ENCODE data around the gene VIPAS39.

The VIPAS39 gene

GRCh38 chr14:77485901-77486678, 28.7 kb upstream of the VIPAS39 start:
- Histone ChIP-seq H3K4me1 (ENCODE audit: control insufficient read depth, insufficient read depth, low read length) (no peaks in the 10 kb centered on the region), H3K27me3 (ENCODE audit: control insufficient read depth, insufficient read depth, low read length) (no peaks in the 10 kb centered on the region), H3K36me3 (ENCODE audit: control insufficient read depth, insufficient read depth, low read length) (no peaks in the 10 kb centered on the region), H3K4me3 (ENCODE audit: low read length) (no peak overlapping the region), H3K9ac (ENCODE audit: low read length) (no peak overlapping the region), H3K27ac (ENCODE audit: low read depth, low read length) (no peak overlapping the region)

GRCh38 chr14:77485256-77485655, 27.9 kb upstream of the VIPAS39 start:
- Histone ChIP-seq H3K27me3 (ENCODE audit: control insufficient read depth, insufficient read depth, low read length) (no peaks in the 10 kb centered on the region), H3K36me3 (ENCODE audit: control insufficient read depth, insufficient read depth, low read length) (no peaks in the 10 kb centered on the region), H3K27ac (ENCODE audit: low read depth, low read length) (no peak overlapping the region), H3K9ac (ENCODE audit: low read length) (no peak overlapping the region), H3K4me3 (ENCODE audit: low read length) (no peak overlapping the region), H3K4me1 (ENCODE audit: control insufficient read depth, insufficient read depth, low read length) (no peaks in the 10 kb centered on the region)

- H3K4me3 ChIP-seq (ENCODE audit: low read length), result no peak overlapping the region
- no peak overlapping the region for H3K9ac ChIP-seq (ENCODE audit: low read length)
- no peaks in the 10 kb centered on the region for H3K27me3 ChIP-seq (ENCODE audit: control insufficient read depth, insufficient read depth, low read length)
- no peak overlapping the region for H3K27ac ChIP-seq (ENCODE audit: low read depth, low read length)
- no peaks in the 10 kb centered on the region for H3K36me3 ChIP-seq (ENCODE audit: control insufficient read depth, insufficient read depth, low read length)
- H3K4me1 ChIP-seq (ENCODE audit: control insufficient read depth, insufficient read depth, low read length), result no peaks in the 10 kb centered on the region
These were observed 25.0 kb upstream of the VIPAS39 start for GRCh38 chr14:77482422-77482821.

- H3K4me1 ChIP-seq (ENCODE audit: control insufficient read depth, insufficient read depth, low read length), result no peaks in the 10 kb centered on the region
- no peaks in the 10 kb centered on the region for H3K27me3 ChIP-seq (ENCODE audit: control insufficient read depth, insufficient read depth, low read length)
- no peak overlapping the region for H3K9ac ChIP-seq (ENCODE audit: low read length)
- H3K36me3 ChIP-seq (ENCODE audit: control insufficient read depth, insufficient read depth, low read length), result no peaks in the 10 kb centered on the region
- H3K27ac ChIP-seq (ENCODE audit: low read depth, low read length), result no peak overlapping the region
- H3K4me3 ChIP-seq (ENCODE audit: low read length), result no peak overlapping the region
These were observed 21.4 kb upstream of the VIPAS39 start for GRCh38 chr14:77478796-77479195.

GRCh38 chr14:77478029-77478428, 20.6 kb upstream of the VIPAS39 start:
- no peaks in the 10 kb centered on the region for H3K36me3 ChIP-seq (ENCODE audit: control insufficient read depth, insufficient read depth, low read length)
- H3K27ac ChIP-seq (ENCODE audit: low read depth, low read length), result no peak overlapping the region
- H3K4me3 ChIP-seq (ENCODE audit: low read length), result no peak overlapping the region
- no peaks in the 10 kb centered on the region for H3K4me1 ChIP-seq (ENCODE audit: control insufficient read depth, insufficient read depth, low read length)
- H3K27me3 ChIP-seq (ENCODE audit: control insufficient read depth, insufficient read depth, low read length), result no peaks in the 10 kb centered on the region
- H3K9ac ChIP-seq (ENCODE audit: low read length), result no peak overlapping the region

GRCh38 chr14:77475432-77476115, 18.2 kb upstream of the VIPAS39 start:
- Histone ChIP-seq H3K27ac (ENCODE audit: low read depth, low read length) (no peak overlapping the region), H3K4me1 (ENCODE audit: control insufficient read depth, insufficient read depth, low read length) (no peaks in the 10 kb centered on the region), H3K9ac (ENCODE audit: low read length) (no peak overlapping the region), H3K36me3 (ENCODE audit: control insufficient read depth, insufficient read depth, low read length) (no peaks in the 10 kb centered on the region), H3K4me3 (ENCODE audit: low read length) (no peak overlapping the region), H3K27me3 (ENCODE audit: control insufficient read depth, insufficient read depth, low read length) (no peaks in the 10 kb centered on the region)

- H3K27me3 ChIP-seq (ENCODE audit: control insufficient read depth, insufficient read depth, low read length), result no peaks in the 10 kb centered on the region
- H3K27ac ChIP-seq (ENCODE audit: low read depth, low read length), result no peak overlapping the region
- H3K9ac ChIP-seq (ENCODE audit: low read length), result no peak overlapping the region
- peaks cover under 1% of the 10 kb centered on the region for H3K36me3 ChIP-seq (ENCODE audit: control insufficient read depth, insufficient read depth, low read length)
- no peak overlapping the region for H3K4me3 ChIP-seq (ENCODE audit: low read length)
- H3K4me1 ChIP-seq (ENCODE audit: control insufficient read depth, insufficient read depth, low read length), result no peaks in the 10 kb centered on the region
These were observed 17.2 kb upstream of the VIPAS39 start for GRCh38 chr14:77474479-77475177.

- Histone ChIP-seq H3K27me3 (ENCODE audit: control insufficient read depth, insufficient read depth, low read length) (no peaks in the 10 kb centered on the region), H3K4me3 (ENCODE audit: low read length) (no peak overlapping the region), H3K4me1 (ENCODE audit: control insufficient read depth, insufficient read depth, low read length) (no peaks in the 10 kb centered on the region), H3K27ac (ENCODE audit: low read depth, low read length) (no peak overlapping the region), H3K36me3 (ENCODE audit: control insufficient read depth, insufficient read depth, low read length) (peaks cover 6% of the 10 kb centered on the region), H3K9ac (ENCODE audit: low read length) (no peak overlapping the region)
These were observed 16.5 kb upstream of the VIPAS39 start for GRCh38 chr14:77473921-77474320.

- no peak overlapping the region for H3K27ac ChIP-seq (ENCODE audit: low read depth, low read length)
- H3K36me3 ChIP-seq (ENCODE audit: control insufficient read depth, insufficient read depth, low read length), result peaks cover 14% of the 10 kb centered on the region
- H3K4me3 ChIP-seq (ENCODE audit: low read length), result no peak overlapping the region
- no peak overlapping the region for H3K9ac ChIP-seq (ENCODE audit: low read length)
- H3K4me1 ChIP-seq (ENCODE audit: control insufficient read depth, insufficient read depth, low read length), result no peaks in the 10 kb centered on the region
- no peaks in the 10 kb centered on the region for H3K27me3 ChIP-seq (ENCODE audit: control insufficient read depth, insufficient read depth, low read length)
These were observed 12.9 kb upstream of the VIPAS39 start for GRCh38 chr14:77470224-77470870.

GRCh38 chr14:77469539-77469938, 12.1 kb upstream of the VIPAS39 start:
- Histone ChIP-seq H3K27ac (ENCODE audit: low read depth, low read length) (no peak overlapping the region), H3K36me3 (ENCODE audit: control insufficient read depth, insufficient read depth, low read length) (peaks cover 16% of the 10 kb centered on the region), H3K4me3 (ENCODE audit: low read length) (no peak overlapping the region), H3K4me1 (ENCODE audit: control insufficient read depth, insufficient read depth, low read length) (no peaks in the 10 kb centered on the region), H3K27me3 (ENCODE audit: control insufficient read depth, insufficient read depth, low read length) (no peaks in the 10 kb centered on the region), H3K9ac (ENCODE audit: low read length) (no peak overlapping the region)

GRCh38 chr14:77469067-77469505, 11.7 kb upstream of the VIPAS39 start:
- Histone ChIP-seq H3K27me3 (ENCODE audit: control insufficient read depth, insufficient read depth, low read length) (no peaks in the 10 kb centered on the region), H3K4me1 (ENCODE audit: control insufficient read depth, insufficient read depth, low read length) (no peaks in the 10 kb centered on the region), H3K9ac (ENCODE audit: low read length) (no peak overlapping the region), H3K27ac (ENCODE audit: low read depth, low read length) (no peak overlapping the region), H3K4me3 (ENCODE audit: low read length) (no peak overlapping the region), H3K36me3 (ENCODE audit: control insufficient read depth, insufficient read depth, low read length) (peaks cover 20% of the 10 kb centered on the region)

GRCh38 chr14:77467801-77468200, 10.4 kb upstream of the VIPAS39 start:
- Histone ChIP-seq H3K27me3 (ENCODE audit: control insufficient read depth, insufficient read depth, low read length) (no peaks in the 10 kb centered on the region), H3K27ac (ENCODE audit: low read depth, low read length) (no peak overlapping the region), H3K36me3 (ENCODE audit: control insufficient read depth, insufficient read depth, low read length) (peaks cover 25% of the 10 kb centered on the region), H3K4me3 (ENCODE audit: low read length) (no peak overlapping the region), H3K9ac (ENCODE audit: low read length) (no peak overlapping the region), H3K4me1 (ENCODE audit: control insufficient read depth, insufficient read depth, low read length) (no peaks in the 10 kb centered on the region)
